DOHH2 (cell line): Measurements from ENCODE around the gene ASF1A.

Experiments
- H3F3A ChIP-seq: fragments of 200-600 bp; sonication (generic), shearing (Covaris generic); 2 replicates; pipeline ENCODE4 v1.6.0; 2016; ENCODE audit warnings: antibody characterized with exemption, mild to moderate bottlenecking; ENCODE audit not compliant: control insufficient read depth, insufficient read depth
- H3K27ac ChIP-seq: fragments of 200-600 bp; sonication (generic); 2 replicates; pipeline ENCODE4 v1.5.1; 2014; ENCODE audit warnings: low read depth, mild to moderate bottlenecking, low read length, moderate library complexity
- H3K27me3 ChIP-seq: fragments of 200-600 bp; sonication (generic); 2 replicates; pipeline ENCODE4 v1.6.1; 2014; ENCODE audit warnings: mild to moderate bottlenecking, low read length, mixed read lengths; ENCODE audit not compliant: control insufficient read depth
- H3K36me3 ChIP-seq: fragments of 200-600 bp; sonication (generic); 2 replicates; pipeline ENCODE4 v1.6.1; 2014; ENCODE audit warnings: mild to moderate bottlenecking, low read length, moderate library complexity, mixed read lengths; ENCODE audit not compliant: control insufficient read depth
- H3K4me1 ChIP-seq: fragments of 200-600 bp; sonication (generic); 2 replicates; pipeline ENCODE4 v1.6.1; 2014; ENCODE audit warnings: mild to moderate bottlenecking, low read length, mixed read lengths; ENCODE audit not compliant: control insufficient read depth
- H3K4me2 ChIP-seq: fragments of 200-600 bp; sonication (generic); 2 replicates; pipeline ENCODE4 v1.6.0; 2014; ENCODE audit warnings: mild to moderate bottlenecking, low read length, moderate library complexity
- H3K4me3 ChIP-seq: fragments of 200-600 bp; sonication (generic); 2 replicates; pipeline ENCODE4 v1.5.1; 2014; ENCODE audit warnings: mild to moderate bottlenecking, low read length, mixed read lengths
- H3K79me2 ChIP-seq: fragments of 200-600 bp; sonication (generic); 2 replicates; pipeline ENCODE4 v1.6.1; 2014; ENCODE audit warnings: mild to moderate bottlenecking, low read length, mixed read lengths; ENCODE audit not compliant: control insufficient read depth
- H3K9me2 ChIP-seq: fragments of 200-600 bp; sonication (generic); replicated peaks from 2 replicates; pipeline ENCODE4 v1.6.1; 2014; ENCODE audit warnings: mild to moderate bottlenecking, low read length, mixed read lengths; ENCODE audit not compliant: control insufficient read depth
- H3K9me3 ChIP-seq: fragments of 200-600 bp; sonication (generic); 2 replicates; pipeline ENCODE4 v1.6.1; 2014; ENCODE audit warnings: antibody characterized with exemption, low read length, mixed read lengths; ENCODE audit not compliant: control insufficient read depth, insufficient read depth
- H4K20me1 ChIP-seq: fragments of 200-600 bp; sonication (generic); 2 replicates; pipeline ENCODE4 v1.6.0; 2014; ENCODE audit warnings: low read depth, mild to moderate bottlenecking, antibody characterized with exemption, low read length, moderate library complexity; ENCODE audit not compliant: control insufficient read depth, insufficient read depth
- CTCF ChIP-seq: fragments of 200-600 bp; sonication (generic); IDR thresholded peaks from one replicate; pipeline ENCODE4 v1.5.1; 2014; ENCODE audit warnings: antibody characterized with exemption, mild to moderate bottlenecking, low read depth, low read length; ENCODE audit not compliant: poor library complexity, severe bottlenecking
- EZH2phosphoT487 ChIP-seq: fragments of 200-600 bp; sonication (generic); IDR thresholded peaks from 2 replicates; pipeline ENCODE4 v1.6.1; 2017; ENCODE audit warnings: borderline replicate concordance, mild to moderate bottlenecking, antibody characterized with exemption, low read length, moderate library complexity, mixed read lengths

ASF1A gene

GRCh38 chr6:118934461-118935330, 40.7 kb downstream of the ASF1A start, which contains the start of gene MCM9:
TSS of gene MCM9 (minus strand) at chr6:118935159. CDS start at chr6:118931723, 3,436 bp downstream.
- peak within 1 kb of the TSS; percentile 88 for H3K4me3 ChIP-seq
- H3K9me2 ChIP-seq: no peaks in the 10 kb centered on the region
- H3K79me2 ChIP-seq: peaks cover 37% of the 10 kb centered on the region
- H3K4me1 ChIP-seq: peaks cover 21% of the 10 kb centered on the region
- H4K20me1 ChIP-seq: 0 out of 2 replicates have a peak, but pooled peaks cover 3% of the 10 kb centered on the region
- TF ChIP-seq CTCF (no peak), EZH2phosphoT487 (no peak)
- H3F3A ChIP-seq: 0 out of 2 replicates have a peak, but pooled peaks cover 7% of the 10 kb centered on the region
- H3K27ac ChIP-seq: peak within 1 kb of the TSS; percentile 74
- H3K27me3 ChIP-seq: no peaks in the 10 kb centered on the region
- peaks cover 2% of the 10 kb centered on the region; the same call in 1 of the 2 replicates for H3K9me3 ChIP-seq
- H3K4me2 ChIP-seq: peak within 1 kb of the TSS; percentile 81
- peaks cover 19% of the 10 kb centered on the region for H3K36me3 ChIP-seq

- Histone ChIP-seq H3K79me2 (peaks cover 41% of the 10 kb centered on the region), H3K27ac (peak overlapping the region; percentile 19), H3K27me3 (no peaks in the 10 kb centered on the region), H3K9me2 (no peaks in the 10 kb centered on the region), H3K4me2 (peak overlapping the region; percentile 81), H3F3A (0 out of 2 replicates have a peak, but pooled peaks cover 7% of the 10 kb centered on the region), H3K4me1 (peaks cover 21% of the 10 kb centered on the region), H4K20me1 (0 out of 2 replicates have a peak, but pooled peaks cover 3% of the 10 kb centered on the region), H3K4me3 (peak overlapping the region; percentile 88), H3K36me3 (peaks cover 19% of the 10 kb centered on the region), H3K9me3 (peaks cover 2% of the 10 kb centered on the region; the same call in 1 of the 2 replicates)
- no peak for TF ChIP-seq EZH2phosphoT487
- TF ChIP-seq CTCF: no peak
Measured at GRCh38 chr6:118935331-118935668, 41.3 kb downstream of the ASF1A start.

- Histone ChIP-seq H3K4me1 (peaks cover 24% of the 10 kb centered on the region), H3K9me3 (peaks cover 2% of the 10 kb centered on the region; the same call in 1 of the 2 replicates), H3K4me3 (peak overlapping the region; percentile 88), H4K20me1 (0 out of 2 replicates have a peak, but pooled peaks cover 3% of the 10 kb centered on the region), H3K79me2 (peaks cover 41% of the 10 kb centered on the region), H3K36me3 (peaks cover 12% of the 10 kb centered on the region), H3F3A (0 out of 2 replicates have a peak, but pooled peaks cover 7% of the 10 kb centered on the region), H3K27ac (no peak overlapping the region), H3K4me2 (peak overlapping the region; percentile 81), H3K27me3 (no peaks in the 10 kb centered on the region), H3K9me2 (no peaks in the 10 kb centered on the region)
- no peak for TF ChIP-seq CTCF
- TF ChIP-seq EZH2phosphoT487: no peak
Measured at GRCh38 chr6:118935978-118936703, 42.2 kb downstream of the ASF1A start.
